OCI-M1 (cell line): Measurements from ENCODE around the gene SCAF4.
"Not testable (repeated sequence)": the region's sequence is repeated elsewhere in the genome, so short reads cannot be mapped to it uniquely, and the experiment has no call there.

Experiments
- DNase-seq: peaks from one replicate; lab custom pipeline; 2025; lab: John Stamatoyannopoulos, UW

SCAF4 gene

GRCh38 chr21:31650930-31651329 lies 81.0 kb downstream of the SCAF4 start:
- no peak for DNase-seq

- DNase-seq: no peak
Observed at GRCh38 chr21:31647650-31648049, 84.3 kb downstream of the SCAF4 start.

DNA sequence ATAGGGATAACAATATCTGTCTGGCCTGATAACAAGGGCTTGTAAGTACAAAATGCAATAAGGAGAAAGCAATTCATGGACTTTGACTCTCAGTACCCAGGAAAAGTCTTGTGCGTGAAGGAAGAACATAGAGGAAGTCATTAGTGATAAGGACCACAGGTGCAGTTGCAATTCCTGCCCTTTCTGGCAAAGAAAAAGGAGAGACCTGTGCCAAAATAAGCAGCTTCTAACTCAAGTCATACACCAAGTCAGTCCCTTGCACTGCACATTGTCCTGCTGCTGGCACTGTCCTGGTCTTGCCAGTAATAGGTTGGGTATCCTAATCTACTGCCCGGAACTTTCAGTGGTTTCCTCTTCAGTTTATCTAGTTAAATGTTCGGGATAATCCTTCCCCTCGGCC lies 87.3 kb downstream of the SCAF4 start:
- DNase-seq: no peak

DNA sequence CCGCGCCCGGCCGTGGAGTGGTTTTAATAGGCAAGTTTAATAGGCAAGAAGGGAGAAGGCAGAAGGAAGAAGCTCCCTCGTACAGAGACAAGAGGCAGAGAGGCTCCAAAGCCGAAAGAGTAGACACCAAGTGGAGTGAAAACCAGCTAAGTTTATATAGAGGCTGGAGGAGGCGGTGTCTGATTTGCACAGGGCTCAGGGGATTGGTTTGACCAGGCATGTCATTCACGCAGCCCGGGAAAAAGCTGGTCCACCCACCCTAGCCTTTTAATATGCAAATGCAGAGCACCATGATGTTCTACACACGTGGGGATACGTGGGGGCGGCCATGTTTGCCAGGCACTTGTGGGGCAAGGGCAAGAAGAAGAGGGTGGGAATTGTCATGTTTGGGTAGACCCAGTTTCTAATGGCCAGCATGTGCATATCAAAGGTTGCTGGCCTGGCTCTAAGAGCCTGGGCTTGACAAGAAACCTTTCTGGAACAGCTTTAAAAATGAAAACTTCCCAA lies 90.4 kb downstream of the SCAF4 start:
- DNase-seq: no peak

- no peak for DNase-seq
Observed at GRCh38 chr21:31636874-31637273, 95.0 kb downstream of the SCAF4 start.

- no peak for DNase-seq
Observed at GRCh38 chr21:31634993-31635392, 96.9 kb downstream of the SCAF4 start.

DNA sequence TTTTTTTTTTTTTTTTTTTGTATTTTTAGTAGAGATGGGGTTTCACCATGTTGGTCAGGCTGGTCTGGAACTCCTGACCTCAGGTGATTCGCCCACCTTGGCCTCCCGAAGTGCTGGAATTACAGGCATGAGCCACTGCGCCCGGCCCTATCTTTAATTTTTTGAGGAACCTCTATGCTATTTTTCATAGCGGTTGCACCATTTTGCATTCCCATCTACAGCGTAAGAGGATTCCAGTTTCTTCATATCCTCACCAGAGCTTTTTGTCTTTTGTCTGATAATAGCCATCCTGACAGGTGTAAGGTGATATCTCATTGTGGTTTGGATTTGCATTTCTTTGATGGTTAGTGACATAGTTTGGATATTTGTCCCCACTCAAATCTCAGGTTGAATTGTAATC lies 100.0 kb downstream of the SCAF4 start:
- not testable (repeated sequence) for DNase-seq

DNA sequence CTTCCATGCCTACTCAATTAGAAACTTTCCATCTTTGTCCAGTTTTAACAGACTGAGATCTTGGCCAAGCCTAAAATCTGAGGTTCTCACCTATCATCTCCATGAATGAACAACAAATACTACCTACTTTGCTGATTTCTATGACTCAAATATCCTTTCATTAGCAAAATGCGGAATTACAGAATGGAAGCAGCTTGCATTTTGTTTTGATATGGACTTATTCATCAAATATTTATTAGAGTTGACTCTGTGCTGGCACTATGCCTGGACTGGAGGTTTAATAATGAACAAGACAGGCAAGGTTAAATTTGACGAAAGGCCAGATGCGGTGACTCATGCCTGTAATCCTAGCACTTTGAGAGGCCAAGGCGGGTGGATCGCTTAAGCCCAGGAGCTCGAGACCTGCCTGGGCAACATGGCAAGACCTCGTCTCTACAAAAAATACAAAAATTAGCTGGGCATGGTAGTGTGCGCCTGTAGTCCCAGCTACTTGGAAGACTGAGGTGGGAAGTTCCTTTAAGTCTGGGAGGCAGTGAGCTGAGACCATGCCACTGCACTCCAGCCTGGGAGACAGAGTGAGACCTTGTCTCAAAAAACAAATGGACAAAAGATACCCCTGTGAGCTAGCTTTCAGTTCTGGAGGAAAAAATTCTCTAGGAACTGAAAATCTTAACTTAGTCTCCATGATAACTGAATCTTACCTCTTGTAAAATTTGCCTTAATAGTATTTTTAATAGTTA lies 101.8 kb downstream of the SCAF4 start:
- no peak for DNase-seq

DNA sequence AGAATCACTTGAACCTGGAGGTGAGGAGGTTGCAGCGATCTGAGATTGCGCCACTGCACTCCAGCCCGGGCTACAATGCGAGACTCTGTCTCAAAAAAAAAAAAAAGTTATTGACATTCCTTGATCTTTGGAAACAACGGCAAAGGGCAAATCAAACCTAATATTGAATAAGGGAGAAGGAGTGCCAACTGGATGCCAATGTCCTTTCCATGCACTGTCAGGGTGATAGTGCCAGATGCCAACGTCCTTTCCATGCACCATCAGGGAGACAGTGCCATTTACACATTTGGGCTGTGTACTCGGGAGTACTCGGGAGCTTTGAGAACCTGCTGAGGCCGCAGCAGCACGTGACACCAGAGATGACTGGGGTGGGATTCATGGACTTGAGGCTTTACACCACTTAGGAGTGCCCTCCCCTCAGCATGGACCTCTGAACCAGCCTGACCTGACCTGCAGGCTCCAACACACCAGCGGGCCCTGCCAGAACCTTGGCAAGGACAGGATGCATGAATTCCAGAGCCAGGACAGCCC lies 106.9 kb downstream of the SCAF4 start:
- DNase-seq: no peak

- DNase-seq: no peak
Observed at GRCh38 chr21:31624181-31624580, 107.7 kb downstream of the SCAF4 start.

DNA sequence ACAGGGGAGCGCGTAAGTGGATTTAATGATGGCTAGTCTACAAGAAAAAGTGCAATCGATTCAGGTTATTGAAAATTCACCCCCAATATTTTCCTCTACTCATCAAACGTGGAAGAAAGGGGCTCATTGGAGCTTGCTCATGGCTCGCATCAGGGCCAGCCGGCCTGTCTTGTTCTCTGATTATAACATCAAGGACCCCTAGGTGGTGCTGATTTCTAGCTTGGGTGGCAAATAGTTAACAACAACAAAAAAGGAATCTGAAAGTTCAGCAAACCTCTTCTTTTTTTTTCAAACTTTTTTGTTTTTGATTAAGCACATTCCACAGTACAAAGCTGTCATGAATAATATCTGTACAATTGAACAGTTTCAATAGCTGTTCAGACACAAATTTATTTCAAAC lies 108.3 kb downstream of the SCAF4 start:
- DNase-seq: no peak

- no peak for DNase-seq
Observed at GRCh38 chr21:31622397-31622796, 109.5 kb downstream of the SCAF4 start.
